K562 (cell line): ENCODE results near the gene SUGP1. TPM values are rescaled to one million over a fixed set of nuclear protein-coding genes. Genes with fewer than 3 reads are reported as not detected.

Experiments used
- ARID3B ChIP-seq: fragments of 250-450 bp; sonication (Bioruptor Pico); IDR thresholded peaks from 2 replicates; pipeline ENCODE4 v1.4.0; 2020; ENCODE audit warnings: borderline replicate concordance
- CEBPB ChIP-seq: fragments of 450-650 bp; IDR thresholded peaks from 2 replicates; pipeline ENCODE4 v1.6.1; 2016; ENCODE audit warnings: missing genetic modification characterization, missing compliant biosample characterization
- CHD4 ChIP-seq: fragments of 200-600 bp; sonication (generic); IDR thresholded peaks from 3 replicates; pipeline ENCODE4 v1.6.1; 2012; ENCODE audit warnings: low read depth, mild to moderate bottlenecking, mixed read lengths, low read length, inconsistent platforms; ENCODE audit not compliant: insufficient read depth, insufficient replicate concordance, poor library complexity, severe bottlenecking
- CHD7 ChIP-seq: fragments of 200-600 bp; sonication (generic); IDR thresholded peaks from one replicate; pipeline ENCODE4 v1.6.1; 2012; ENCODE audit warnings: mild to moderate bottlenecking, low read depth, low read length, inconsistent platforms
- LCOR ChIP-seq: sonication (generic); formaldehyde crosslinking; IDR thresholded peaks from 2 replicates; pipeline ENCODE4 v1.8.0; 2022; ENCODE audit warnings: mild to moderate bottlenecking, missing genetic modification reagents
- NR3C1 ChIP-seq: sonication (generic); formaldehyde crosslinking; IDR thresholded peaks from 2 replicates; pipeline ENCODE4 v1.8.1; 2022; ENCODE audit warnings: missing genetic modification reagents
- PKNOX1 ChIP-seq: fragments of 450-650 bp; IDR thresholded peaks from 2 replicates; pipeline ENCODE4 v1.6.1; 2016
- TAF1 ChIP-seq: IDR thresholded peaks from 2 replicates; pipeline ENCODE4 v1.6.1; 2011; ENCODE audit warnings: mild to moderate bottlenecking, low read length, moderate library complexity; ENCODE audit not compliant: insufficient read depth, control insufficient read depth, severe bottlenecking; ENCODE audit errors: extremely low read depth
- ZBTB17 ChIP-seq: fragments of 450-650 bp; formaldehyde crosslinking; IDR thresholded peaks from 2 replicates; pipeline ENCODE4 v1.4.0; 2020; ENCODE audit warnings: mild to moderate bottlenecking
- ZNF174 ChIP-seq: fragments of 250-450 bp; sonication (Bioruptor Pico); IDR thresholded peaks from 2 replicates; pipeline ENCODE4 v1.4.0; 2020; ENCODE audit warnings: mild to moderate bottlenecking
- ZNF589 ChIP-seq: fragments of 200-800 bp; sonication (Bioruptor generic); IDR thresholded peaks from 2 replicates; pipeline ENCODE4 v1.6.1; 2016; ENCODE audit warnings: low read depth, missing genetic modification characterization, missing compliant biosample characterization
- polyA plus RNA-seq, 8 experiments: library from polyadenylated mRNA; depleted of rRNA in 4 of 8; stranded (reverse) in 5 of 8; unstranded in 3 of 8; fragments of >200 nt; fragmentation: Nextera tagmentation in 2 of 8; fragmentation: Illumina TruSeq in 1 of 8; extraction: Ambion mirVana in 2 of 8; extraction: Trizol in 1 of 8; gene quantifications; 2 replicates each; pipeline versions ENCODE4 v1.2.1 to v1.2.3, GENCODE V29; 2011 to 2014; ENCODE audit warnings: inconsistent platforms in 1 of 8, missing spikeins in 1 of 8
- total RNA-seq, 7 experiments: library from RNA; depleted of rRNA in 6 of 7; stranded (reverse); fragments of >200 nt in 6 of 7; fragmentation: Illumina TruSeq in 2 of 7; extraction: Trizol in 2 of 7; gene quantifications; 2 replicates each; pipeline versions ENCODE4 v1.2.1 to v1.2.3, GENCODE V29; 2011 to 2021; ENCODE audit warnings: low replicate concordance in 1 of 7

Gene SUGP1
- total and polyA plus RNA-seq, 9 of the 15 experiments (the other 6 are each of a cell fraction or from before 2014, with no cell fraction given) = 1.0 to 53.3 (median 32.4) TPM

GRCh38 chr19:19320361-19321140, at the start of gene SUGP1, which contains the start of gene MAU2 (continued):
- TF ChIP-seq CHD7 (no peak), CEBPB (tag) (no peak), CHD4 (no peak), PKNOX1 (peak; percentile 89), TAF1 (peak; percentile 93), ZNF174 (no peak), LCOR (CRISPR knock-in tag) (no peak), NR3C1 (CRISPR knock-in tag) (0 out of 2 replicates have a peak, but pooled peaks have one; percentile 55), ZNF589 (CRISPR knock-in tag) (no peak), ZBTB17 (CRISPR knock-in tag) (no peak; the same call in none of the 2 replicates), ARID3B (CRISPR knock-in tag) (peak; percentile 61; the same call in 1 of the 2 replicates)
